ENCODE data around the gene PCNT.
"Not testable (repeated sequence)": the region's sequence is repeated elsewhere in the genome, so short reads cannot be mapped to it uniquely, and the experiment has no call there.

Gene PCNT

DNA sequence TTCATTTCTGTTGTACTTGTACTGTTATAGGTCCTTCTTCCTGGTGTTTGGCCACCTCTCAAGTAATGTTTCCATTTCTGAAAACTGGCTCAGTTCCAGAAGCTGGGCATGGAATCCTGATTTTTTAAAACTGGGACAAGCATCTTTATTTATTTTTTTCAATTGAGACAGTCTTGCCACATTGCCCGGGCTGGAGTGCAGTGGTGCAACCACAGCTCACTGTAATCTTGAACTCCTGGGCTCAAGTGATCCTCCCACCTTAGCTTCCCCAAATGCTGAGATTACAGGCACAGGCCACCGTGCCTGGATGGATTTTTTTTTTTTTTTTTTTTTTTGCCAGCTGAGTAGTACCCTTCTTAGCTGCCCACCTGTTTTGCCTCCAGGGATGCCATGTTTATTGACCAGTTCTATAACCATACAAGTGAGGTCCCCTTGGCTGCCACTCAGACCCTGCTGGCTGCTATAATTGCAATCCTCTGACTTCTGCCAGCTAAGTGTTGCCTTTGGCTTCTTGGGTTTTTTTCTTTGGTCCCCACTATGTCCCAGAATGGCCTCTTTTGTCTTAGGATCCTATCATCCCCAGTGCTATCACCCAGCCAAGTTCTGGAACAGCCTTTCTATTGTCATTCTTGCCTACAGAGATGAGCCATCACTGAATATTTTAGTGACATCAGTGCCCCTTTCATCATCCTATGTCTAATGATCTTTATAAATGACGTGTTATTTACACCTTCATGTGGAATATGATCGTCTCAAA is 130.9 kb downstream of the PCNT start:
- peak; percentile 41 for DNase-seq (ENCODE audit: low read depth)

- DNase-seq (ENCODE audit: low read depth): peak; percentile 61
These were observed 131.8 kb downstream of the PCNT start for GRCh38 chr21:46455575-46456385.

- DNase-seq (ENCODE audit: low read depth): no peak
These were observed 132.8 kb downstream of the PCNT start for GRCh38 chr21:46456750-46457149.

DNA sequence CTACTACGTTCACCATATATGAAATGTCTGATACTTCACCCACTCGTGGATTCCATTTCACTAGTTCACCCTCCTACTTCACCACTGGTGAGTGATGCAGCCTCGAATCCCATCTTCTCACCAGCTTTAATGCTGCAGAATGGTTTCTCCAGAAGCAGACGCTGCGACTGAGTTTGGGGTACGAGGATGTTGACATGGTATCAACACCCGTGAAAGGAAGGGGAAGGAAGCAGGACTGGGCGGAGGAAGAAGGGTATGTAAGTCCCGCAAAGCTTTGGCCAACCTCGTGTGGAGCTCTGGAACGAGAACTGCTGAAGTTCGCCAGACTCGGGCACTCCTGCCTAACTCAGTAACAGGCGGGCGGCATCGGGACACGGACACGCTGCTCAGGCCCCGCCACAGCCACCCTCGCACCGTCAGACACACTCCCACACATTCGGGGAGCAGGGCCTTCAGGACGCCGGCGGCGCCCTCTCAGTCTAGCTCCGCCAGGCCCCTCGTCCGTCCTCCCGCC is 133.9 kb downstream of the PCNT start:
- DNase-seq (ENCODE audit: low read depth): peak; percentile 46

DNA sequence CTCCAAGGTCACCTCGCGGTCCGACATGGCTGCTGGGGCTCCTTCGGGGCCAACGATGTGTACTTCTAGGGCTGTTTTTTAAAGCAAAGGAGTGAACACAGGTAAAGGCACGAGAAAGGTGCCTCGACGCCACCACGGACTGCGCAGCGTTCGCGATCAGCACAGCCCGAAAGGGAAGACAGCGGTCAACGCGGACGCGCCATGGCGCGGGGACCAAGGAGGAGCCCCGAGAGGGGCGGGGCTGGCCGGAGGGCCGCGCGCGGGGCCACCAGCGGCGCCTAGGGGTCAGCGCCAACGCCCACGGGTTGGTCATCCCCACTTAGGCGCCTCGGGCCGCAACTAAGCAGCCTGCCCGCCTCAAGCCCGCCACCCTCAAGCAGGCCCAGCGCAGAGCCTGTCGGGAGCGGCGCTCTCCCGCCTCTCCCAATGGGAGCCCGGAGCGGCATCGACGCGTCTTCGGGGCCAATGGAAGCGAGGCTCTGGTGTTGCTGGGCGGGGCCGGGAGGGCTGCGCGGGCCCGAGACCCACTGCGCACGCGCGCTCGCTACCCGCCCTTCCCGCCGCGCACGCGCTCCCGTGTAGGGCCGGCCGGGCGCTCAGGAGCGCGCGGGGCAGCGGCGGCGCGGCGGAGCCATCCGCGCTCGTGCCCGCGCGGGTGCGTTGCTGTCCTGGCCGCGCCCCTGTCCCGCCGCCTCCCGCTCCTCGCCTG is 134.5 kb downstream of the PCNT start, which contains the start of gene DIP2A:
TSS of gene DIP2A (plus strand) at position 577 of the 709 bp plus-strand sequence. CDS start 241 bp downstream, outside the sequence.
- DNase-seq (ENCODE audit: low read depth): peak; percentile 97

DNA sequence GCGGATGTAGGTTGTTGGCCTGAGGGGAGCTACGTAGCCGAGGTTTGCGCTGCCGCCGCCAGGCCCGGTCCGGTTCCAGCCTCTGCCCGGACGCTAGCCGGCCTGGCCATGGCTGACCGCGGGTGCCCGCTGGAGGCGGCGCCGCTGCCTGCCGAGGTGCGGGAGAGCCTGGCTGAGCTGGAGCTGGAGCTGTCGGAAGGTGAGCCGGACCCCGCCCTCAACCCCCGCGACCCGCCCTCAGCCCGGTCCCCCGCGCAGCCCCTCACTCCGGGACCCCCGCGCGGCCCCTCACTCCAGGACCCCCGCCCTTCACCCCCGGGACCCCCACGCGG is 135.0 kb downstream of the PCNT start:
- no peak for DNase-seq (ENCODE audit: low read depth)

DNA sequence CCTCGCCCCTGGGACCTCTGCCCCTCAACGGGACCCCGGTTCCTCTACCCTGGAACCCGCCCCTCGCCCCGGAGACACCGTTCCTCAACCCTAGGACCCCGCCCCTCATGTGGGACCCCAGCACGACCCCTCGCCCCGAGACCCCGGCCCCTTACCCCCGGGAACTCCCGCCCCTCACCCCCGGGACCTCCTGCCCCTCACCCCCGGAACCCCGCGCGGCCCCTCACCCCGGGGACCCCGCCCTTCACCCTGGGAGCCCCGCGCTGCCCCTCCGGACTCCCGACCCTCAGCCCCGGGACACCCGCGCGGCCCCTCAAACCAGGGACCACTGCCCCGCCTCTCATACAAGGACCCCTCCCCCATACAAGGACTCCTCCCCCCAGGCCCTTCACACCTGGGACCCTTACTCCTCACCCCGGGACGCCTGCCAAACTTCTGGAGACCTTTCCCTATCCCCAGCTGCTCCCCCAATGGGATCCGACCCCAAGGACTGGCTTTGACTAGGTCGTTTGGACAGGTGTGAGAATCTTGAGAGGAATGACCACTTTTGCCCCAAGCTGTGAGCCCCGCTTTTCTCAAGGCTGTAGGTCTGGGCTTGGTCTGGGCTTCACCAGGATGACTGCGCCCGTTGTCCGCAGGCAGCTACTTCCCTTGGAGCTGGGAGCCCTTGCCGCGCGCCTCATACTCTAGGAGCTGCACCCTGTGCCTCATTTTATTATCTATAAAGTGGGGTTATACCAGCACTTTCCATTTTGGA is 135.6 kb downstream of the PCNT start:
- peak; percentile 34 for DNase-seq (ENCODE audit: low read depth)

- DNase-seq (ENCODE audit: low read depth): no peak
These were observed 138.0 kb downstream of the PCNT start for GRCh38 chr21:46461909-46462308.

DNA sequence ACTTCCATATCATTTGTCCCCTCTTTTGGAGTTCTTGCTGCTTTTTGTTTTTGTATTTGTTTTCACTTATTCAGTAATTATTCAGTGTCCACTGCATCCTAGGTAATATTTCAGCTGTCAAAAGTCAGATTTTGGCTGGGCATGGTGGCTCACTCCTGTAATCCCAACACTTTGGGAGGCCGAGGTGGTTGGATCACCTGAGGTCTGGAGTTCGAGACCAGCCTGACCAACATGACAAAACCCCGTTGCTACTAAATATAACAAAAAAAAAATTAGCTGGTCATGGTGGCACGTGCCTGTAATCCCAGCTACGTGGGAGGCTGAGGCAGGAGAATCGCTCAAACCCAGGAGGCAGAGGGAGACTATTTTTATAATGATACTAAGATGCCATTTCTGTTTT is 141.2 kb downstream of the PCNT start:
- not testable (repeated sequence) for DNase-seq (ENCODE audit: low read depth)

- no peak for DNase-seq (ENCODE audit: low read depth)
These were observed 141.7 kb downstream of the PCNT start for GRCh38 chr21:46465651-46466050.

DNA sequence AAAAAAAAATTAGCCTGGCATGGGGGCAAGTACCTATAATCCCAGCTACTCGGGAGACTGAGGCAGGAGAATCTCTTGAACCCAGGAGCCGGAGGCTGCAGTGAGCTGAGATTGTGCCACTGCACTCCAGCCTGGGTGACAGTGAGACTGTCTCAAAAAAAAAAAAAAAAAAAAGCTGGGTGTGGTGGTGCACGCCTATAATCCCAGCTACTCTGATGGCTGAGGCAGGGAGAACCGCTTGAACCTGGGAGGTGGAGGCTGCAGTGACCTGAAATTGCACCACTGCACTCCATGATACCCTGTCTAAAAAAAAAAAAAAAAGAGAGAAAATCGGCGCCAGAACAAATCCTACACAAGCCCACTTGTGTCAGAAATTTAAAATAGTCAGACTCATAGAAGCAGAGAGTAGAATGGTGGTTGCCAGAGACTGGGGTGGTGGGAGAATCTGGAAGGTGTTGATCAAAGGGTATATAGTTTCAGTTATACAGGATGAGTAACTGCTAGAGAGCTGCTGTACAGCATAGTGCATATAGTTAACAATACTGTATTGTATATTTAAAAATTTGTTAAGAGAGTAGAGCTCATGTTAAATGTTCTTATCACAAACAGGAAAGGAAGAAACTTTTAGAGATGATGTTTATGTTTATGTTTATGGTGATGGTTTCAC is 144.3 kb downstream of the PCNT start:
- no peak for DNase-seq (ENCODE audit: low read depth)

- no peak for DNase-seq (ENCODE audit: low read depth)
These were observed 145.3 kb downstream of the PCNT start for GRCh38 chr21:46469275-46469674.

DNA sequence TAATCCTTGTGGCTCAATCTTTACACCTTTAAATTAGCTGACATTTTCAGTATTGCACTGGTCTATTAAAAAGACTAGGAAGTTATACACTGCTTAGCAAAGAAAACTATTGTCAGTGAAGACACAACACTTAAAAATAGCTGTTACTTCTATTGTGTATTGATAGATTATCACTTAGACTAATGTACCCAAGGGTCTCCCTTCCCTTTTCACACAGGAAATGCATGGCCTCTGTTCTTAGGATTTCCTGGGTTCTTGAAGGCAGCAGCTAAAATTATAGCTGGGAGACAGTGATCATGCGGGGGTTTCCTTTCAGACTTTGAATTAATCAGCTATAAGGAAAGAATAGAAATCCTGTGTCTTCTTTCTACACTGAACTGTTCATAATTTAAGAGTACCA is 147.6 kb downstream of the PCNT start:
- no peak for DNase-seq (ENCODE audit: low read depth)

GRCh38 chr21:46472246-46472645 is 148.3 kb downstream of the PCNT start:
- no peak for DNase-seq (ENCODE audit: low read depth)

- no peak for DNase-seq (ENCODE audit: low read depth)
These were observed 150.4 kb downstream of the PCNT start for GRCh38 chr21:46474382-46474781.

DNA sequence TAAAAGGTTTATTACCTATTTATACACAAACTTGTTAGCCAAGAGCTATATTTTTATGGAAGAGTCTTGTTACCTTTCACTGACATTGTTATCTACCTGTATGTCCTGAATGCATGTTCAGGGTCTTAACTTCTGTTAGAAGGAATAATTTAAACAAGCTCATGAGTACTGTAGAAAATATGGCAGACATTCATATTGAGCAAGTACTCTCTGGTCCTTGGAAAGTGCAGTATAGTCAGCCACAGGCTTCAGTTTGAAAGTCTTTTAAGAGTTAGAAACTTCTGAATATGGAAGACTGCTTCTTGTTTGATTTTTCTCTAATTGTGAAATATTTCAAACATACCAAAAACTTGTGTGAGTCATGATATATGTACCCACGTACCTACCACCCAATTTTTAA is 151.3 kb downstream of the PCNT start:
- DNase-seq (ENCODE audit: low read depth): no peak

DNA sequence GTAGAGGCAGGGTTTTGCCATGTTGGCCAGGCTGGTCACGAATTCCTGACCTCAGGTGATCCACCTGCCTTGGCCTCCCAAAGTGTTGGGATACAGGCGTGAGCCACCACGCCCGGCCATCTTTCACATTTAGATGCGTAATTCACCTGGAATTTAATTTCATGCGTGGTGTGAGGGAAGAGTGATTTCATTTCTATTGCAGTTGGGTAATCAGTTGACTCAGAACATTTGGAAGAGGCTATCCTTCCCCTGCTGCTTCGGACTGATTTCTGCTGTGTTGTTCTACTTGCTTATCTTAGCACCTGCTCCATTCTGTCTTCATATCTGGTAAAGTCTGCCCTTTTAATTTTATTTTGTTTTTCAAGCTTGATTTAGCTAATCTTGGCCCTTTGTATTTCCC is 153.8 kb downstream of the PCNT start:
- peak; percentile 46 for DNase-seq (ENCODE audit: low read depth)

DNA sequence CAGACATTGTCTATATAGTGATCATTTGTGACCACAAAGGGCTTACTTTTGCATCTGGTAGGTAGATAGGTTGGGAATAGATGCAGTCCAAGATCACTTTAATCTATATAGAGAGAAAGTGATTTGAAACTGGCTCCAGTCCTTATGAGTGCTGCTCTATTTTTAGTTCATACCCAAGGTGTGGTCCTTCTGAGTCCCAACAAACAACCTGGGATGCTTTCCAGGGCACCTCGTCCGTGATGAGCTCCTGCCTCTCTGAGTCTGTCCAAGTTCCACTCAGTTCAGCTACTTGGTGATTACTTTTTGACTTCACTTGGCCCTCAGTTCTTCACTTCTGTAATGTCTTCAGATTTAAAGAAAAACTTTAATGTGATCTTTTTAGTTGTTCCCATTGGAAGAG is 155.0 kb downstream of the PCNT start:
- no peak for DNase-seq (ENCODE audit: low read depth)

GRCh38 chr21:46480466-46480865 is 156.5 kb downstream of the PCNT start:
- DNase-seq (ENCODE audit: low read depth): no peak

GRCh38 chr21:46482225-46482845 is 158.4 kb downstream of the PCNT start:
- no peak for DNase-seq (ENCODE audit: low read depth)

GRCh38 chr21:46482846-46483231 is 158.9 kb downstream of the PCNT start:
- no peak for DNase-seq (ENCODE audit: low read depth)

All from fibroblast of gingiva (primary cell).